GM18873 (cell line): ENCODE results near the gene PNN.
"Not testable (repeated sequence)": the region's sequence is repeated elsewhere in the genome, so short reads cannot be mapped to it uniquely, and the experiment has no call there.

Experiments
- ATAC-seq: cut with Tn5 transposase; IDR thresholded peaks from one replicate; pipeline ENCODE4 v1.9.1; 2021; ENCODE audit warnings: mild to moderate bottlenecking, moderate library complexity, moderate number of reproducible peaks; ENCODE audit not compliant: unreplicated experiment, low FRiP score

The PNN gene

GRCh38 chr14:39228509-39229221 is 53.6 kb downstream of the PNN start:
- ATAC-seq = no peak

- ATAC-seq = peak; percentile 93
These were observed 54.1 kb downstream of the PNN start for GRCh38 chr14:39229222-39229543.

GRCh38 chr14:39229601-39230110 is 54.6 kb downstream of the PNN start:
- peak; percentile 0 for ATAC-seq

- ATAC-seq = no peak
These were observed 55.5 kb downstream of the PNN start for GRCh38 chr14:39230416-39231035.

GRCh38 chr14:39231751-39232553 is 56.9 kb downstream of the PNN start:
- not testable (repeated sequence) for ATAC-seq
